Activated T-cell treated with anti-CD3 and anti-CD28 coated beads, Interleukin-2, amount 50 U/mL, for 24 hours (primary cell): ENCODE measurements around the gene SUCLG2.

Source experiments
- DNase-seq: peaks from one replicate; pipeline ENCODE4 v3.0.0-alpha.2; 2020
- H3K27ac Mint-ChIP-seq: 2 replicates; pipeline ENCODE4 v1.8.0; 2020; ENCODE audit warnings: mild to moderate bottlenecking, mixed read lengths
- H3K27me3 Mint-ChIP-seq: 2 replicates; pipeline ENCODE4 v1.8.0; 2020; ENCODE audit warnings: mixed read lengths
- H3K36me3 Mint-ChIP-seq: 2 replicates; pipeline ENCODE4 v1.8.0; 2020; ENCODE audit warnings: low read depth, mixed read lengths
- H3K4me1 Mint-ChIP-seq: 2 replicates; pipeline ENCODE4 v1.8.0; 2020; ENCODE audit warnings: low read depth, mixed read lengths
- H3K4me3 Mint-ChIP-seq: 2 replicates; pipeline ENCODE4 v1.8.0; 2020; ENCODE audit warnings: mild to moderate bottlenecking, moderate library complexity, mixed read lengths
- H3K9me3 Mint-ChIP-seq: 2 replicates; pipeline ENCODE4 v1.8.0; 2020; ENCODE audit warnings: mixed read lengths

The SUCLG2 gene

GRCh38 chr3:67654099-67654843 lies at the start of gene SUCLG2:
TSS of gene SUCLG2 (minus strand) at chr3:67654612. CDS start at chr3:67654586, 26 bp downstream.
- Mint-ChIP-seq H3K27me3 (no peaks in the 10 kb centered on the region), H3K4me1 (peaks cover 62% of the 10 kb centered on the region), H3K4me3 (peak within 1 kb of the TSS; percentile 82), H3K9me3 (peaks cover 12% of the 10 kb centered on the region), H3K36me3 (peaks cover 43% of the 10 kb centered on the region), H3K27ac (peak within 1 kb of the TSS; percentile 87)
- DNase-seq = peak; percentile 89

GRCh38 chr3:67700596-67700995 lies 46.2 kb upstream of the SUCLG2 start:
- Mint-ChIP-seq H3K9me3 (no peaks in the 10 kb centered on the region), H3K27ac (no peak overlapping the region), H3K4me1 (no peaks in the 10 kb centered on the region), H3K36me3 (no peaks in the 10 kb centered on the region), H3K4me3 (no peak overlapping the region), H3K27me3 (no peaks in the 10 kb centered on the region)
- DNase-seq = no peak

- Mint-ChIP-seq H3K36me3 (no peaks in the 10 kb centered on the region), H3K9me3 (no peaks in the 10 kb centered on the region), H3K27ac (no peak overlapping the region), H3K4me1 (no peaks in the 10 kb centered on the region), H3K4me3 (no peak overlapping the region), H3K27me3 (no peaks in the 10 kb centered on the region)
- DNase-seq = no peak
Observed at GRCh38 chr3:67699882-67700281, 45.5 kb upstream of the SUCLG2 start.

- Mint-ChIP-seq H3K36me3 (no peaks in the 10 kb centered on the region), H3K4me1 (peaks cover 4% of the 10 kb centered on the region), H3K9me3 (no peaks in the 10 kb centered on the region), H3K27ac (no peak overlapping the region), H3K4me3 (no peak overlapping the region), H3K27me3 (no peaks in the 10 kb centered on the region)
- no peak for DNase-seq
Observed at GRCh38 chr3:67692621-67693020, 38.2 kb upstream of the SUCLG2 start.

- Mint-ChIP-seq H3K4me1 (peaks cover 4% of the 10 kb centered on the region), H3K27ac (no peak overlapping the region)
Observed at GRCh38 chr3:67691926-67692325, 37.5 kb upstream of the SUCLG2 start.

GRCh38 chr3:67691207-67691606 lies 36.8 kb upstream of the SUCLG2 start:
- Mint-ChIP-seq H3K4me3 (no peak overlapping the region), H3K36me3 (no peaks in the 10 kb centered on the region), H3K27me3 (no peaks in the 10 kb centered on the region), H3K4me1 (peaks cover 8% of the 10 kb centered on the region), H3K27ac (no peak overlapping the region), H3K9me3 (no peaks in the 10 kb centered on the region)
- DNase-seq = no peak

More at GRCh38 chr3:67691926-67692325, 37.5 kb upstream of the SUCLG2 start:
- DNase-seq = no peak
- Mint-ChIP-seq H3K4me3 (no peak overlapping the region), H3K36me3 (no peaks in the 10 kb centered on the region), H3K9me3 (no peaks in the 10 kb centered on the region), H3K27me3 (no peaks in the 10 kb centered on the region)

- DNase-seq = no peak
- Mint-ChIP-seq H3K4me3 (no peak overlapping the region), H3K27ac (no peak overlapping the region), H3K9me3 (no peaks in the 10 kb centered on the region), H3K4me1 (peaks cover 19% of the 10 kb centered on the region), H3K36me3 (no peaks in the 10 kb centered on the region), H3K27me3 (no peaks in the 10 kb centered on the region)
Observed at GRCh38 chr3:67689806-67690205, 35.4 kb upstream of the SUCLG2 start.

- Mint-ChIP-seq H3K36me3 (no peaks in the 10 kb centered on the region), H3K4me1 (peaks cover 32% of the 10 kb centered on the region), H3K9me3 (no peaks in the 10 kb centered on the region), H3K4me3 (no peak overlapping the region), H3K27ac (no peak overlapping the region), H3K27me3 (no peaks in the 10 kb centered on the region)
- DNase-seq = no peak
Observed at GRCh38 chr3:67688231-67688630, 33.8 kb upstream of the SUCLG2 start.

GRCh38 chr3:67686069-67686468 lies 31.7 kb upstream of the SUCLG2 start:
- no peak for DNase-seq
- no peaks in the 10 kb centered on the region for H3K9me3 Mint-ChIP-seq
- H3K27me3 Mint-ChIP-seq = no peaks in the 10 kb centered on the region
- no peak overlapping the region for H3K4me3 Mint-ChIP-seq
- peak overlapping the region; percentile 32 for H3K27ac Mint-ChIP-seq
- H3K36me3 Mint-ChIP-seq = no peaks in the 10 kb centered on the region
- H3K4me1 Mint-ChIP-seq = peaks cover 34% of the 10 kb centered on the region

- Mint-ChIP-seq H3K27ac (peak overlapping the region; percentile 82), H3K4me3 (peak overlapping the region; percentile 27), H3K36me3 (no peaks in the 10 kb centered on the region), H3K4me1 (peaks cover 34% of the 10 kb centered on the region), H3K9me3 (no peaks in the 10 kb centered on the region), H3K27me3 (no peaks in the 10 kb centered on the region)
- DNase-seq = no peak
Observed at GRCh38 chr3:67685499-67685898, 31.1 kb upstream of the SUCLG2 start.

GRCh38 chr3:67684211-67684610 lies 29.8 kb upstream of the SUCLG2 start:
- Mint-ChIP-seq H3K4me3 (no peak overlapping the region), H3K4me1 (peaks cover 41% of the 10 kb centered on the region), H3K27me3 (no peaks in the 10 kb centered on the region), H3K36me3 (no peaks in the 10 kb centered on the region), H3K9me3 (no peaks in the 10 kb centered on the region), H3K27ac (no peak overlapping the region)
- DNase-seq = no peak

GRCh38 chr3:67683522-67683921 lies 29.1 kb upstream of the SUCLG2 start:
- Mint-ChIP-seq H3K27ac (no peak overlapping the region), H3K4me3 (no peak overlapping the region), H3K9me3 (no peaks in the 10 kb centered on the region), H3K4me1 (peaks cover 48% of the 10 kb centered on the region), H3K36me3 (no peaks in the 10 kb centered on the region), H3K27me3 (no peaks in the 10 kb centered on the region)
- DNase-seq = no peak

GRCh38 chr3:67678665-67679064 lies 24.3 kb upstream of the SUCLG2 start:
- Mint-ChIP-seq H3K27ac (peak overlapping the region; percentile 26), H3K9me3 (no peaks in the 10 kb centered on the region), H3K36me3 (no peaks in the 10 kb centered on the region), H3K27me3 (no peaks in the 10 kb centered on the region), H3K4me3 (no peak overlapping the region), H3K4me1 (peaks cover 31% of the 10 kb centered on the region)
- no peak for DNase-seq

GRCh38 chr3:67674055-67674454 lies 19.6 kb upstream of the SUCLG2 start:
- Mint-ChIP-seq H3K36me3 (no peaks in the 10 kb centered on the region), H3K4me1 (peaks cover 21% of the 10 kb centered on the region), H3K27ac (no peak overlapping the region), H3K9me3 (no peaks in the 10 kb centered on the region), H3K4me3 (no peak overlapping the region), H3K27me3 (no peaks in the 10 kb centered on the region)
- DNase-seq = no peak

- H3K4me3 Mint-ChIP-seq = no peak overlapping the region
- H3K27ac Mint-ChIP-seq = no peak overlapping the region
- H3K4me1 Mint-ChIP-seq = peaks cover 43% of the 10 kb centered on the region
- no peak for DNase-seq
- no peaks in the 10 kb centered on the region for H3K36me3 Mint-ChIP-seq
- H3K9me3 Mint-ChIP-seq = peaks cover 4% of the 10 kb centered on the region
- H3K27me3 Mint-ChIP-seq = no peaks in the 10 kb centered on the region
Observed at GRCh38 chr3:67662733-67663132, 8.3 kb upstream of the SUCLG2 start.
